Dedifferentiated amniotic fluid mesenchymal stem cell (primary cell): ENCODE measurements around the gene ZNF287.
A peak's percentile ranks its signal among the peaks of the same experiment; 100 is the strongest.

Experiments used
- DNase-seq: peaks from one replicate; pipeline ENCODE4 v3.0.0-alpha.2; 2016; ENCODE audit errors: extremely low spot score

ZNF287 gene

DNA sequence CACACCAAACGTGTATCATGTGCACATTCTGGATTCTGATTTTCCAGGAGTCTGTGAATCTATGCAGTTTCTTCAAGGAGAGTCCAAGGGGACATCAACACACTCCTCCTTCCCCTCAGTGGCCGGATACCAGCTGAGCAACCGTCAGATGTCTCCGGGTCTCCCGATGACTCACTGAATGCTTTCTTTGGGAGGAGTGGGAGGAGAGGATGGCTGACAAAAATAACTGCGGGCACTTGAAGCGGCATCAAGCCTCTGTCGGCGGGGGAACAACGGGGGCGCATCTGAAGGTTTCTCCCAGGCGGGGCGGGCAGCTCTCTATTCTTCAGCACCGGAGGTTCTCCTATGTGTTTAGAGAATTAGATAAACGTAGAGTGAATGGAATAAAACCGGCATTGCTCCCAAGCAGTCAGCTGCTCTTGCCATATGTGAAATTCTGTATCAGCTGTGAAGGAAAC, 52.4 kb downstream of the ZNF287 start:
- DNase-seq: peak; percentile 73

DNA sequence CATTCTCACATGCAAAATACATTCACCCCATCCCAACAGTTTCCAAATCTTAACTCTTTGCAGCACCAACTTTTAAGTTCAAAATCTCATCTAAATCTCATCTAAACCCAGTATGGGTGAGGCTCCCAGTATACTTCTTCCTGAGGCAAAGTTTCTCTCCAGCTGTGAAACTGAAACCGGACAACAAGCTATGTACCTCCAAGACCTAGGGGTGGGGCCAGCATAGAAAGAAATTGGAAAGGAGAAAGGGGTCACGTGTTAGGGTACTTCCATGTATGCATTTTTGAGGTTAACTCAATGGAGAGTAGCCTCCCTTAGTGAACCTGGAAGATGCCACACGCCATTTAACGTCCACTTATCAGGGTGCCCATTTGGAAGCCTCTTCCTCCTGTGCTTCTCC, 53.1 kb downstream of the ZNF287 start:
- DNase-seq: no peak

DNA sequence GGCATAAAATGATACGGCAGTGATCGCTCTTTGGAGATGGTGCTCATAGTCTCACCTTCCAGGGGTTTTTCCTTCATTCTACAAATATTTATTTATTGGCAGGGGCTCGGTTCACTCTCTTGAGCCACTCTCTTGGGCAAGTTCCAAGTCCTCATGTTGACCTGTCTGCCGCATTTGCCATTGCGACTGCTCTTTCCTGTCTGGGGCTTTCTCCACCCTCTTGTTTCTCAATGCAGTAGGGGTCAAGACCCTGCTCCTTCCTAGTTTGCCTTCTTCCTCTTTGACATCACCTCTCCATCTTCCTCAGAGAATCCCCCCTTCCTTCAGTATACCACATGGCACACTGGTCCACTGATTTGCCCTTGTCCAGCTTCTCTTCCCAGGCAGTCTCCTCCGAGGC, 55.1 kb downstream of the ZNF287 start:
- DNase-seq: no peak

DNA sequence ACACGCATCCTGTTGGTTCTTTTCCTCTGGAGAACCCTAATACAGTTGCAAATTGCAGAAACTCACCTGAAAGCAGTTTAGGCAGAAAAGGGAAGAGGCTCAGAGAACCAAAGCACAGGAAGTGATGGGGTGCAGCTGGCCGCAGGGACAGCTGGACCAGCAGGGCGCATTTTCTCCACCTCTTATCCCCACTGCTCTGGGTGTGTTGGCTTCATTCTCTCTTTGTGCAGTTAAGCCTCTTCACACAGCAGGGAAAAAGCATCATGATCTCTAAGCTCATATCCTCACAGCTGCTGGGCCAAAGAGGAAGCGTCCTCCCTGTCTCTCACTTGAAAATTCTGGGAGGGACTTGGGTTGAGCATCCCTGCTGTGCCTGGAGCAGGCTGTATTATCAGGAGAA, 57.0 kb downstream of the ZNF287 start:
- no peak for DNase-seq

DNA sequence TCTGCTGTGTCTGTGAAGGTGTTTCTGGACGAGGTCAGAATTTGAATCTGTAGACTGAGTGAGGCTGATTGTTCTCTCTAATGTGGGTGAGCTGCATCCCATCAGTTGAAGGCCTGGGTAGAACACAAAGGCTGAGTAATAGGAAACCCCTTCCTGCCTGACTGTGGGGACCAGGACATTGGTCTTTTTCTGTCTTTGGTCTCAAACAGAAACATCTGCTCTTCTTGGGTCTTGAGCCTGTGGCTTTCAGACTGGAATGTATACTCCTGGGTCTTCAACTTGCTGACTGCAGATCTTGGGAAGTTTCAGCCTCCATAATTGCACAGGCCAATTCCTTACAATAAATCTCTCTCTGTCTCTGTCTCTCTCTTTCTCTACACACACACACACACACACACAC, 57.4 kb downstream of the ZNF287 start:
- DNase-seq: no peak

DNA sequence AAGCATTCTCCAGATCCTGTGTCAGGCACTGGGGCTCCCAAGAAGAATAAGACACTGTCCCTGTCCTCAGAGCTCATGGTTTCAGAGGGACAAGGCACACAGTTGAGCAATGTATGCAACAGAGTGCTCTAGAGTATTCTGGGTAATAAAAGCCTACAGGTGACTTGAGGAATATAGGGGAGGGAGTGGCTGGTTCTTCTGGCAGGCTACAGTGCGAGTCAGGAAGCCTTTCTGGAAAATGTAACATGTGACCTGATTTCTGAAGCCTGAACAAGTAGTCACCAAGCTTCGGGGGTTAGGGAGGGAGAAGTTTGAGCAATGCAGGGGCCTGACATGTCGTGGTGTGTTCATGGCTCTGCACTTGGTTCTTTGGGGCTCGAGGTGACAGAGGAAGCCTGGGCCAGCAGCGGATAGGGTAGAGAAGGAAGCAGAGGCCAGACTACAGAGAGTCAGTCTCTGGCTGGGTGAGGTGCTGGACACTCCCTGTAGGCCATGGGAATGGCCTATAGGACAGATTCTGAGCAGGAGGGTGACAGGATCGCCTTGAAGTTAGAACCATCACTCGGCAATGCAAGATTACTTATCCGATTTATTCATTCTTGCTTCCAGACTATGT, 61.0 kb downstream of the ZNF287 start:
- DNase-seq: no peak

DNA sequence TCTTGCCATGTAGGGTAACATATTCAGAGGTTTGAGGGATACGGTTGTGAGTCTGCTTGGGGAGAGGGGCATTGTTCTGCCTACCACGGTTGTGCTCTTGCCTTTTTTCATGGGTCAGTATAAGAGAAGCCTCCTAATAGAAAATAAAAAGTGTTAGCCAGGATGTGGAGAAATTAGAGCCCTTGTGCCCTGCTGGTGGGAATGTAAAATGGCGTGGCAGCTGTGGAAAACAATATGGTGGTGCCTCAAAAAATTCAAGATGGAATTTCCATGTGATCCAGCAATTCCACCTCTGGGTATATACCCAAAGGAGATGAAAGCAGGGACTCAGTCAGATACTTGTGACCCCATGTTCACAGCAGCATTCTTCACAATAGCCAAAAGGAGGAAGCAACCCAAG, 62.8 kb downstream of the ZNF287 start:
- DNase-seq: no peak

DNA sequence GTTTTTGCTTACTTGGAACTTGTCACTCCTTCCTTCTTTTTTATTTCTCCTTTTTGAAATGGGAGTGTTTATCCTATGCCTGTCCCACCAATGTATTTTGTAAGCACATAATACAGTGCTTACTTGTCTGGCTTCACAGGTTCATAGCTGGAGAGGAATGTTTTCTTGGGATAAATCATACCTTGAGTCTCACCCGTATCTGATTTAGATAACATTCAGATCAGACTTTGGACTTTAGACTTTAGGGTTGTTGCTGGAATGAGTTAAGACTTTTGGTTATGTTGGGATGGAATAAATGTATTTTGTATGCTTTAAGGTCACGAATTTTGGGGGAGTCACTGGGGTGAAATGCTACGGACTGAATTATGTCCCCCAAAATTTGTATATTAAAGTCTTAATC, 64.0 kb downstream of the ZNF287 start:
- no peak for DNase-seq
